Measurements from ENCODE around the gene ACO2.

DNA sequence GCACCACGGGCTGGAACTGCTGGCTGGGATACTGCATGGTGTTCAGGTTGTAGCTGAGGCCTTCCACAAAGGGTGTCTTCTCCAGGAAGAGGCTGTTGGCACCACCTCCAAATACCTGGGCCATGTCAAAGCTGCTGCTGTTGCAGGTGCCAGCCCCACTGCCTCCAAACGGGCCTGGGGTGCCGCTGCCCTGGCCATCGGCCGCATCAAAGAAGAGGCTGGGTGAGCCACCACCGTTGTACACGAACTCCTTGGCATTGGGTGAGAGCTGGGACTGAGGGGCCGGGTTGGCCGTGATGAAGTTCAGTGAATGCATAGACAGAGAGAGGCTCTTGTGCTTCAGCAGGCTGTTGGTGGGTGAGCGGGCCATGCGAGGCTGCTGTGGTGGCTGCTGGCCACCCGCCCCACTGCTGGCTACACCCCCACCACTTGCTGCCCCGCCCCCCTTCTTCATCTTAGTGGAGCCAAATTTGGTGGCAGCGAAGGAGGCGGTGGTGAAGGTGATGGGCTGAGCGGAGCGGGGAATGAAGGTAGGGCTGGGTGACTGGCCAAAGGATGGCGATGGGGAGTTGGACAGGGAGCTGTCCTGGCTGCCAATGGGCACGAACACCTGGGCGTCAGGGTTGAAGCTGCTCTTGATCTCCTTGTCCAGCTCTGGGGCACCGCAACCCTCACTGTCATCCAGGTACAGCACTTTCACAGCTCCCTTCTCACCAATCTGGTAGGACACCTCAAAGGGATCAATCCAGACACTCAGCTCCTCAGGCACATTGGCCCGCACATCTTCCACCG lies 32.4 kb upstream of the ACO2 start:
- no peak for TF ChIP-seq EZH2 (IDR thresholded peaks at IDR 0.05; ENCODE audit: insufficient read depth, low read length)
- TF ChIP-seq, protein P1, sequence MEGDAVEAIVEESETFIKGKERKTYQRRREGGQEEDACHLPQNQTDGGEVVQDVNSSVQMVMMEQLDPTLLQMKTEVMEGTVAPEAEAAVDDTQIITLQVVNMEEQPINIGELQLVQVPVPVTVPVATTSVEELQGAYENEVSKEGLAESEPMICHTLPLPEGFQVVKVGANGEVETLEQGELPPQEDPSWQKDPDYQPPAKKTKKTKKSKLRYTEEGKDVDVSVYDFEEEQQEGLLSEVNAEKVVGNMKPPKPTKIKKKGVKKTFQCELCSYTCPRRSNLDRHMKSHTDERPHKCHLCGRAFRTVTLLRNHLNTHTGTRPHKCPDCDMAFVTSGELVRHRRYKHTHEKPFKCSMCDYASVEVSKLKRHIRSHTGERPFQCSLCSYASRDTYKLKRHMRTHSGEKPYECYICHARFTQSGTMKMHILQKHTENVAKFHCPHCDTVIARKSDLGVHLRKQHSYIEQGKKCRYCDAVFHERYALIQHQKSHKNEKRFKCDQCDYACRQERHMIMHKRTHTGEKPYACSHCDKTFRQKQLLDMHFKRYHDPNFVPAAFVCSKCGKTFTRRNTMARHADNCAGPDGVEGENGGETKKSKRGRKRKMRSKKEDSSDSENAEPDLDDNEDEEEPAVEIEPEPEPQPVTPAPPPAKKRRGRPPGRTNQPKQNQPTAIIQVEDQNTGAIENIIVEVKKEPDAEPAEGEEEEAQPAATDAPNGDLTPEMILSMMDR (IDR thresholded peaks at IDR 0.05; ENCODE audit: insufficient read depth, low read depth, low read length), result no peak

Data from astrocyte (in vitro differentiated cells and primary cell).